Measurements from ENCODE around the gene CHTOP. TPM values are rescaled to one million over a fixed set of nuclear protein-coding genes. Genes with fewer than 3 reads are reported as not detected.
A peak's percentile ranks its signal among the peaks of the same experiment; 100 is the strongest.

CHTOP gene
- total RNA-seq, 3 donors from 2014 or later = 64.2 to 71.8 (median 71.6) TPM

DNA sequence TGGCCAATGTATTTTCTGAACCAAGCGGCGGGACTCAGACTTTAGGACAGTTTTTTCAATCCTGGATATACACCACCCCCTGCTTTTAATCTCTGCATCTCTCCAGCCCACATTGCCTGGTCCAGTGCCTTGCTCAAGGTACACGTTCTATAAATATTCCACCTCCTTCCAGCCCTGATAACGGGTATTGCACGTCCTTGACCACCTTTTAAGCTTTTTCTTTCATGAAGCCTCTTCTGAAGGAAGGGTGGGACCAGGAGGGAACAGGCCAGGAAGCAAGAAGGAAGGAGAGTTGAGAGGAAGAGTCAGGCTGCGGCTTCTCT is 24.3 kb upstream of the CHTOP start:
- Histone ChIP-seq H3K4me1 (ENCODE audit: low read depth) (peaks cover 29% of the 10 kb centered on the region), H3K36me3 (ENCODE audit: low read depth) (no peaks in the 10 kb centered on the region), H3K9me3 (no peaks in the 10 kb centered on the region), H3K4me3 (no peak overlapping the region)
- intact Hi-C loops (cut with DNase I, micrococcal nuclease) = no loop called here
- TF ChIP-seq, protein P1, sequence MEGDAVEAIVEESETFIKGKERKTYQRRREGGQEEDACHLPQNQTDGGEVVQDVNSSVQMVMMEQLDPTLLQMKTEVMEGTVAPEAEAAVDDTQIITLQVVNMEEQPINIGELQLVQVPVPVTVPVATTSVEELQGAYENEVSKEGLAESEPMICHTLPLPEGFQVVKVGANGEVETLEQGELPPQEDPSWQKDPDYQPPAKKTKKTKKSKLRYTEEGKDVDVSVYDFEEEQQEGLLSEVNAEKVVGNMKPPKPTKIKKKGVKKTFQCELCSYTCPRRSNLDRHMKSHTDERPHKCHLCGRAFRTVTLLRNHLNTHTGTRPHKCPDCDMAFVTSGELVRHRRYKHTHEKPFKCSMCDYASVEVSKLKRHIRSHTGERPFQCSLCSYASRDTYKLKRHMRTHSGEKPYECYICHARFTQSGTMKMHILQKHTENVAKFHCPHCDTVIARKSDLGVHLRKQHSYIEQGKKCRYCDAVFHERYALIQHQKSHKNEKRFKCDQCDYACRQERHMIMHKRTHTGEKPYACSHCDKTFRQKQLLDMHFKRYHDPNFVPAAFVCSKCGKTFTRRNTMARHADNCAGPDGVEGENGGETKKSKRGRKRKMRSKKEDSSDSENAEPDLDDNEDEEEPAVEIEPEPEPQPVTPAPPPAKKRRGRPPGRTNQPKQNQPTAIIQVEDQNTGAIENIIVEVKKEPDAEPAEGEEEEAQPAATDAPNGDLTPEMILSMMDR (IDR thresholded peaks at IDR 0.05) = no peak
- no peak for DNase-seq
- no peak for ATAC-seq

DNA sequence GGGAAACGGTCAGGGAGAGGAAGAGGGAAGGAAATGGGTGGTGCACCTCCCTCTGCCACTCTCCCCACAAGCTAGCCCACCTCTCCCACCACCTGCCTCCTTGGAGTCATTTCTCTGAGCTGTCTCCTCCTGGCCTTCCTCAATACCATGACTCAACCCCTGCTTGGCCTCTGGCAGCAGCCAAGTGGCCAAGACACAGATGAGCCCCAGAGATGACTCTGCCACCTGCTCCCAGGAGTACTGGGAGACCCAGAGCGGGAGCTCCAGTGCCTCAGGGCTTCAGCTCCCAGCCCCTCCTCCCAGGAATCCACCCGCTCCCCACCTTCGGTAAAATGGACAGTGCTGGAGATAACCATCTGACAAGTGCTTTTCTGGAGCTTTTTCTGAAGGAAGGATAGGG is 23.5 kb upstream of the CHTOP start:
- Histone ChIP-seq H3K4me3 (no peak overlapping the region), H3K9me3 (no peaks in the 10 kb centered on the region), H3K4me1 (ENCODE audit: low read depth) (peaks cover 36% of the 10 kb centered on the region), H3K36me3 (ENCODE audit: low read depth) (no peaks in the 10 kb centered on the region)
- intact Hi-C loops (cut with DNase I, micrococcal nuclease) = no loop called here
- DNase-seq (no peak), ATAC-seq (no peak)
- TF ChIP-seq, protein P1 (IDR thresholded peaks at IDR 0.05) = no peak

DNA sequence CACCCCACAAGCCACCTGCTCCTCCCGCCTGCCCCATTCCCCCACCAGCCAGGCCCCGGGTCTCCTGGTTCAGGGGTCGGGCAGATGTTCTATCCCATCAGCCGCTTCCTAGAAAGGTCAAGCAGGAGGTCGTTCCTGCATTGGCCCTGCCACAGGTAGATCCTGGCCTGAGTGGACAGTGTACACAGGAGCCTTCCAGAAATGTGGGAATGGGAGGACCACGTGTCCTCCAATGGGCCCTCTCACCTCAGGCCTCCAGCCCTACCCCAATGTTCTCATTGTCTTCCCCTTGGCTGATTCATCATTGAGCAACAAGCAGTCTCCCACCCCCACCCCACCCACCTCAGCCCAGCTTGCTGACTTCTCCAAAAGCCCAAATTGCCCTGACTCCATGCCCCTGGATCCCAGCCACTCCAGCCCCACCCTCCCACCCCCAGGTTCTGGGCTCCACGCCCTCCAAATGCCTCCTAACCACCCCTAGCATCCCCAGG is 23.0 kb upstream of the CHTOP start:
- TF ChIP-seq, protein P1 (IDR thresholded peaks at IDR 0.05) = no peak
- peaks cover 36% of the 10 kb centered on the region for H3K4me1 ChIP-seq (ENCODE audit: low read depth)
- no peak for DNase-seq
- intact Hi-C loops (cut with DNase I, micrococcal nuclease) = no loop called here
- no peaks in the 10 kb centered on the region for H3K36me3 ChIP-seq (ENCODE audit: low read depth)
- no peak for ATAC-seq
- no peaks in the 10 kb centered on the region for H3K9me3 ChIP-seq
- H3K4me3 ChIP-seq = no peak overlapping the region

DNA sequence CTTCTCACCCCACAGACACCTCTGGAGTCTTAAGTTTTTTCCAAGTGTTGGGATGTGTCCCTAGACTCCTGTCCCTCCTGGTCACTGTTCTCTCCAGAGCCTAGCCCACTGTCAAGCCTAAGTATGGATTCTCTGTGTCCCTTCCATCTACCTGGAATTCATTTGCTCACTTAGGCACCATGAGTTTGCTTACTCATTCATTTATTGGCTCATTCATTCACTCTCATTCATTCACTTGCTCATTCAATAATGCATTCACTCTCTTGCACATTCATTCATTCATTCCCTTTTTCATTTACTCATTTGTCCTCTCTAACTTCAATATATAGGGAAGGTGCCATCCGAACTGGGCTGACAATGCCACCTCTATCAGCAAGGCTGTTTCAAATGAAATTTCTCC is 22.5 kb upstream of the CHTOP start:
- no peaks in the 10 kb centered on the region for H3K36me3 ChIP-seq (ENCODE audit: low read depth)
- peaks cover 36% of the 10 kb centered on the region for H3K4me1 ChIP-seq (ENCODE audit: low read depth)
- H3K4me3 ChIP-seq = no peak overlapping the region
- no peaks in the 10 kb centered on the region for H3K9me3 ChIP-seq
- ATAC-seq (no peak), DNase-seq (no peak)
- intact Hi-C loops (cut with DNase I, micrococcal nuclease) = no loop called here
- TF ChIP-seq, protein P1 (IDR thresholded peaks at IDR 0.05) = no peak

DNA sequence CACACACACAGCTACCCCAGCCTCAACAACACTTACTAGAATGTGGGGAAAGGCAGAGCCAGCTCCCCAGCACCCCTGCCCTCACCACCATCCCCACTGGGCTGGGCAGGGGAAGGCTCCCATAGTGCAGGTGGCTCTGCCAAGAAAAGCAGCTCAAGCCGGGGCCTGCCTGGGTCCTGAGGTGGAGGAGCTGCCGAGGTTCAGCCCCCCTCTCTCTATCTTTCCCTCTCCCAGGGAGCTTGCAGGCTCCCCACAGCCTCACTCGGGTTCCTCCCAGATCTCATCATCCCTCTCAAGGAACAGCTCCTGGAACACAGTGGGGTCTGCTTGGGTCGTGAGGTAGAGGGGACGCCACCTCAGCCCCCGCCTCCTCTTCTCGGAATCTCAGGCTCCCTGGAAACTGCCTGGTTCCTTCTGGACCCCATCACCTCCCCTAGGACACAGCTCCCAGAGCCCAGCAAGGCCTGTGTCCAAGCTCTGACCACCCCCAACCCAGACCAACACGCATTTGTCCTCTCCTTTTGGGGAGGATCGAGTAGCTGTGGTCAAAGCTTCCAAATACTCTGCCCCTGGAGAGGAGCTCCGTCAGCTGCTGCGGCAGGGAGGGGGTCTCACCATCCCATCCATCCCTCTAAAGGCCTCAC is 21.6 kb upstream of the CHTOP start:
- no peaks in the 10 kb centered on the region for H3K36me3 ChIP-seq (ENCODE audit: low read depth)
- H3K4me1 ChIP-seq (ENCODE audit: low read depth) = peaks cover 37% of the 10 kb centered on the region
- intact Hi-C loops (cut with DNase I, micrococcal nuclease) = no loop called here

More for the DNA sequence above, 21.6 kb upstream of the CHTOP start:
- TF ChIP-seq, protein P1 (IDR thresholded peaks at IDR 0.05) = no peak
- peak overlapping the region; percentile 63 for H3K4me3 ChIP-seq
- no peaks in the 10 kb centered on the region for H3K9me3 ChIP-seq
- ATAC-seq = no peak
- peak in 1 of 3 donors; percentile 59 for DNase-seq
